HFFc6 (cell line): ENCODE measurements around the gene OR2V2. TPM values are rescaled to one million over a fixed set of nuclear protein-coding genes. Genes with fewer than 3 reads are reported as not detected.

Experiments
- DNase-seq: peaks from one replicate; pipeline ENCODE4 v3.0.0-alpha.2; 2018
- H3K27ac Mint-ChIP-seq: 2 replicates; pipeline ENCODE4 v1.8.0; 2020; ENCODE audit warnings: mild to moderate bottlenecking, mixed read lengths
- H3K27me3 Mint-ChIP-seq: 2 replicates; pipeline ENCODE4 v1.8.0; 2021; ENCODE audit warnings: mild to moderate bottlenecking, moderate library complexity, mixed read lengths; ENCODE audit not compliant: insufficient read depth
- H3K36me3 Mint-ChIP-seq: 2 replicates; pipeline ENCODE4 v1.8.0; 2021; ENCODE audit warnings: low read depth, mixed read lengths
- H3K4me1 Mint-ChIP-seq: 2 replicates; pipeline ENCODE4 v1.8.0; 2020; ENCODE audit warnings: low read depth, mixed read lengths
- H3K4me3 Mint-ChIP-seq: 2 replicates; pipeline ENCODE4 v1.8.0; 2020; ENCODE audit warnings: mild to moderate bottlenecking, moderate library complexity, mixed read lengths
- H3K9me3 Mint-ChIP-seq: 2 replicates; pipeline ENCODE4 v1.8.0; 2020; ENCODE audit warnings: mild to moderate bottlenecking, mixed read lengths
- CTCF ChIP-seq: fragments of 200-600 bp; sonication (generic); IDR thresholded peaks from 2 replicates; pipeline ENCODE4 v1.5.0; 2021; ENCODE audit warnings: antibody characterized with exemption, mild to moderate bottlenecking
- total RNA-seq, 6 experiments: library from RNA; stranded (reverse); fragmentation: NEBNext Ultra II Directional; extraction: Animal tissue kit (Norgen Biotek cat#: 25700); gene quantifications; 2 replicates in 1 of 6; 3 replicates in 5 of 6; pipeline ENCODE4 v1.2.3, GENCODE V29; 2021

OR2V2 gene
- total RNA-seq, 6 experiments from 2014 or later: not detected

- Mint-ChIP-seq H3K9me3 (peaks cover 5% of the 10 kb centered on the region; the same call in 1 of the 2 replicates), H3K27ac (no peak overlapping the region), H3K36me3 (no peaks in the 10 kb centered on the region), H3K4me3 (no peak overlapping the region), H3K4me1 (peaks cover 24% of the 10 kb centered on the region), H3K27me3 (peaks cover 13% of the 10 kb centered on the region)
- DNase-seq: no peak
- TF ChIP-seq CTCF: no peak
Observed at GRCh38 chr5:181140766-181141165, 6.6 kb upstream of the OR2V2 start.

- peaks cover 5% of the 10 kb centered on the region; the same call in 1 of the 2 replicates for H3K9me3 Mint-ChIP-seq
- no peaks in the 10 kb centered on the region for H3K36me3 Mint-ChIP-seq
- H3K27me3 Mint-ChIP-seq: peaks cover 16% of the 10 kb centered on the region
- no peak for DNase-seq
- H3K4me3 Mint-ChIP-seq: no peak overlapping the region
- H3K4me1 Mint-ChIP-seq: peaks cover 24% of the 10 kb centered on the region
- H3K27ac Mint-ChIP-seq: no peak overlapping the region
- no peak for TF ChIP-seq CTCF
Observed at GRCh38 chr5:181142054-181142453, 5.3 kb upstream of the OR2V2 start.

GRCh38 chr5:181145133-181145532 lies 2.3 kb upstream of the OR2V2 start:
- Mint-ChIP-seq H3K9me3 (peaks cover 5% of the 10 kb centered on the region; the same call in 1 of the 2 replicates), H3K4me3 (no peak overlapping the region), H3K27ac (no peak overlapping the region), H3K27me3 (peaks cover 27% of the 10 kb centered on the region), H3K4me1 (peaks cover 9% of the 10 kb centered on the region; the same call in 1 of the 2 replicates), H3K36me3 (no peaks in the 10 kb centered on the region)
- no peak for DNase-seq
- TF ChIP-seq CTCF: no peak

GRCh38 chr5:181149355-181149754 lies 2.0 kb downstream of the OR2V2 start:
- no peak for DNase-seq
- H3K9me3 Mint-ChIP-seq: peaks cover 10% of the 10 kb centered on the region
- peaks cover 14% of the 10 kb centered on the region; the same call in 1 of the 2 replicates for H3K27me3 Mint-ChIP-seq
- H3K36me3 Mint-ChIP-seq: peaks cover 5% of the 10 kb centered on the region
- no peak overlapping the region for H3K4me3 Mint-ChIP-seq
- no peak for TF ChIP-seq CTCF
- H3K4me1 Mint-ChIP-seq: peaks cover 37% of the 10 kb centered on the region
- H3K27ac Mint-ChIP-seq: no peak overlapping the region

GRCh38 chr5:181149806-181150733 lies 2.7 kb downstream of the OR2V2 start:
- no peak for DNase-seq
- peaks cover 8% of the 10 kb centered on the region for H3K9me3 Mint-ChIP-seq
- H3K4me3 Mint-ChIP-seq: no peak overlapping the region
- TF ChIP-seq CTCF: no peak
- H3K4me1 Mint-ChIP-seq: peaks cover 37% of the 10 kb centered on the region
- H3K27ac Mint-ChIP-seq: no peak overlapping the region
- peaks cover 5% of the 10 kb centered on the region for H3K36me3 Mint-ChIP-seq
- peaks cover 14% of the 10 kb centered on the region; the same call in 1 of the 2 replicates for H3K27me3 Mint-ChIP-seq
